K562 (cell line): ENCODE data around the gene SHB. TPM values are rescaled to one million over a fixed set of nuclear protein-coding genes. Genes with fewer than 3 reads are reported as not detected.

Experiments
- BCOR ChIP-seq: fragments of 450-650 bp; IDR thresholded peaks from 2 replicates; pipeline ENCODE4 v1.6.1; 2016
- BMI1 ChIP-seq: fragments of 150-350 bp; IDR thresholded peaks from 2 replicates; pipeline ENCODE4 v1.6.1; 2014; ENCODE audit warnings: low read length
- CBFA2T2 ChIP-seq: fragments of 450-650 bp; conservative IDR thresholded peaks from 2 replicates; pipeline ENCODE4 v1.6.1; 2017; ENCODE audit warnings: mild to moderate bottlenecking
- GABPB1 ChIP-seq: sonication (generic); formaldehyde crosslinking; IDR thresholded peaks from 2 replicates; pipeline ENCODE4 v1.8.0; 2022; ENCODE audit warnings: mild to moderate bottlenecking, missing genetic modification reagents
- JUN ChIP-seq, 2 experiments: sonication (generic) in 1 of 2; formaldehyde crosslinking in 1 of 2; IDR thresholded peaks; 2 replicates each; pipeline versions ENCODE4 v1.6.1 to v1.8.0; 2012 to 2022; ENCODE audit warnings: borderline replicate concordance in 2 of 2, mild to moderate bottlenecking in 2 of 2, improper control_type of control experiment in 1 of 2, low read depth in 1 of 2, low read length in 1 of 2, missing genetic modification reagents in 1 of 2
- NFRKB ChIP-seq: fragments of 450-650 bp; IDR thresholded peaks from 2 replicates; pipeline ENCODE4 v1.6.1; 2016; ENCODE audit warnings: low read depth
- PBX2 ChIP-seq, 2 experiments: IDR thresholded peaks in 1 of 2; conservative IDR thresholded peaks in 1 of 2; 2 replicates each; pipeline ENCODE4 v1.6.1; 2016; ENCODE audit warnings: low read depth in 2 of 2, mild to moderate bottlenecking in 1 of 2, missing compliant biosample characterization in 1 of 2, missing genetic modification characterization in 1 of 2, moderate library complexity in 1 of 2
- POLR2B ChIP-seq: fragments of 450-650 bp; IDR thresholded peaks from 2 replicates; pipeline ENCODE4 v1.6.1; 2018; ENCODE audit warnings: low read depth; ENCODE audit not compliant: partially characterized antibody
- RB1 ChIP-seq: fragments of 450-650 bp; IDR thresholded peaks from 2 replicates; pipeline ENCODE4 v1.6.1; 2017; ENCODE audit warnings: low read depth, mild to moderate bottlenecking
- RBM15 ChIP-seq: fragments of 200-400 bp; formaldehyde crosslinking; IDR thresholded peaks from 2 replicates; pipeline ENCODE4 v1.6.1; 2018; ENCODE audit warnings: mild to moderate bottlenecking, low read length, moderate library complexity; ENCODE audit not compliant: insufficient read depth
- RERE ChIP-seq: sonication (generic); formaldehyde crosslinking; IDR thresholded peaks from 2 replicates; pipeline ENCODE4 v1.8.0; 2023; ENCODE audit warnings: missing genetic modification reagents, mild to moderate bottlenecking, borderline replicate concordance
- SAFB2 ChIP-seq: fragments of 200-400 bp; formaldehyde crosslinking; IDR thresholded peaks from 2 replicates; pipeline ENCODE4 v1.6.1; 2018; ENCODE audit warnings: borderline replicate concordance, low read length, low read depth, moderate library complexity; ENCODE audit not compliant: severe bottlenecking
- SMAD4 ChIP-seq: fragments of 250-450 bp; sonication (Bioruptor Pico); conservative IDR thresholded peaks from 2 replicates; pipeline ENCODE4 v1.8.0; 2021; ENCODE audit warnings: inconsistent platforms, mild to moderate bottlenecking, moderate library complexity
- TSC22D4 ChIP-seq: fragments of 450-650 bp; IDR thresholded peaks from 2 replicates; pipeline ENCODE4 v1.6.1; 2016; ENCODE audit warnings: missing genetic modification characterization, missing biosample characterization, control low read depth
- ZMIZ1 ChIP-seq, 2 experiments: fragments of 150-350 bp in 1 of 2; IDR thresholded peaks; 2 replicates each; pipeline ENCODE4 v1.6.1; 2012 to 2016; ENCODE audit warnings: low read depth in 2 of 2, low read length in 2 of 2, mild to moderate bottlenecking in 1 of 2, moderate library complexity in 1 of 2
- ZNF143 ChIP-seq: sonication (generic); formaldehyde crosslinking; IDR thresholded peaks from 2 replicates; pipeline ENCODE4 v1.9.0; 2022; ENCODE audit warnings: mild to moderate bottlenecking, missing genetic modification reagents
- ZNF347 ChIP-seq: fragments of 450-650 bp; formaldehyde crosslinking; IDR thresholded peaks from 2 replicates; pipeline ENCODE4 v1.4.0; 2020; ENCODE audit warnings: low read depth, mild to moderate bottlenecking, moderate library complexity
- polyA plus RNA-seq, 8 experiments: library from polyadenylated mRNA; depleted of rRNA in 4 of 8; stranded (reverse) in 5 of 8; unstranded in 3 of 8; fragments of >200 nt; fragmentation: Nextera tagmentation in 2 of 8; fragmentation: Illumina TruSeq in 1 of 8; extraction: Ambion mirVana in 2 of 8; extraction: Trizol in 1 of 8; gene quantifications; 2 replicates each; pipeline versions ENCODE4 v1.2.1 to v1.2.3, GENCODE V29; 2011 to 2014; ENCODE audit warnings: inconsistent platforms in 1 of 8, missing spikeins in 1 of 8
- total RNA-seq, 7 experiments: library from RNA; depleted of rRNA in 6 of 7; stranded (reverse); fragments of >200 nt in 6 of 7; fragmentation: Illumina TruSeq in 2 of 7; extraction: Trizol in 2 of 7; gene quantifications; 2 replicates each; pipeline versions ENCODE4 v1.2.1 to v1.2.3, GENCODE V29; 2011 to 2021; ENCODE audit warnings: low replicate concordance in 1 of 7

SHB gene
- total and polyA plus RNA-seq, 9 of the 15 experiments (the other 6 are each of a cell fraction or from before 2014, with no cell fraction given) = 0.78 to 16.0 (median 5.3) TPM

GRCh38 chr9:37905131-37905505 is 163.9 kb downstream of the SHB start (continued):
- TF ChIP-seq RERE (no peak), ZMIZ1 (IDR thresholded peaks at IDR 0.05; ENCODE audit: low read depth in 2 of 2, low read length in 2 of 2) (peak in 1 of 2 experiments; percentile 76; a peak in 2 of 4 replicates), CBFA2T2 (peak; percentile 91), SAFB2 (no peak), JUN (IDR thresholded peaks at IDR 0.05; ENCODE audit: borderline replicate concordance, low read depth, low read length) (no peak), JUN (CRISPR knock-in tag; IDR thresholded peaks at IDR 0.05; ENCODE audit: borderline replicate concordance) (no peak), RBM15 (no peak), PBX2 (CRISPR knock-in tag; IDR thresholded peaks at IDR 0.05; ENCODE audit: low read depth) (no peak), PBX2 (tag; conservative IDR thresholded peaks at IDR 0.05; ENCODE audit: low read depth) (0 out of 2 replicates have a peak, but pooled peaks have one; percentile 14), TSC22D4 (tag) (no peak), BMI1 (no peak), ZNF347 (no peak), SMAD4 (CRISPR knock-in tag) (0 out of 2 replicates have a peak, but pooled peaks have one; percentile 46), RB1 (no peak), NFRKB (no peak), BCOR (peak; percentile 61), POLR2B (no peak), ZNF143 (CRISPR knock-in tag) (no peak), GABPB1 (no peak)
